HFFc6 (cell line): ENCODE measurements around the gene C1GALT1. TPM values are rescaled to one million over a fixed set of nuclear protein-coding genes. Genes with fewer than 3 reads are reported as not detected.

ENCODE experiments used
- DNase-seq: peaks from one replicate; pipeline ENCODE4 v3.0.0-alpha.2; 2018
- H3K27ac Mint-ChIP-seq: 2 replicates; pipeline ENCODE4 v1.8.0; 2020; ENCODE audit warnings: mild to moderate bottlenecking, mixed read lengths
- H3K27me3 Mint-ChIP-seq: 2 replicates; pipeline ENCODE4 v1.8.0; 2021; ENCODE audit warnings: mild to moderate bottlenecking, moderate library complexity, mixed read lengths; ENCODE audit not compliant: insufficient read depth
- H3K36me3 Mint-ChIP-seq: 2 replicates; pipeline ENCODE4 v1.8.0; 2021; ENCODE audit warnings: low read depth, mixed read lengths
- H3K4me1 Mint-ChIP-seq: 2 replicates; pipeline ENCODE4 v1.8.0; 2020; ENCODE audit warnings: low read depth, mixed read lengths
- H3K4me3 Mint-ChIP-seq: 2 replicates; pipeline ENCODE4 v1.8.0; 2020; ENCODE audit warnings: mild to moderate bottlenecking, moderate library complexity, mixed read lengths
- H3K9me3 Mint-ChIP-seq: 2 replicates; pipeline ENCODE4 v1.8.0; 2020; ENCODE audit warnings: mild to moderate bottlenecking, mixed read lengths
- CTCF ChIP-seq: fragments of 200-600 bp; sonication (generic); IDR thresholded peaks from 2 replicates; pipeline ENCODE4 v1.5.0; 2021; ENCODE audit warnings: antibody characterized with exemption, mild to moderate bottlenecking
- total RNA-seq, 6 experiments: library from RNA; stranded (reverse); fragmentation: NEBNext Ultra II Directional; extraction: Animal tissue kit (Norgen Biotek cat#: 25700); gene quantifications; 2 replicates in 1 of 6; 3 replicates in 5 of 6; pipeline ENCODE4 v1.2.3, GENCODE V29; 2021

C1GALT1 gene
- total RNA-seq, 6 experiments from 2014 or later: 32.3 to 47.4 (median 34.1) TPM

- no peak overlapping the region for H3K27ac Mint-ChIP-seq
- H3K4me3 Mint-ChIP-seq: no peak overlapping the region
- H3K4me1 Mint-ChIP-seq: no peaks in the 10 kb centered on the region
- peaks cover 3% of the 10 kb centered on the region; the same call in 1 of the 2 replicates for H3K36me3 Mint-ChIP-seq
- H3K27me3 Mint-ChIP-seq: no peaks in the 10 kb centered on the region; the same call in 1 of the 2 replicates
- no peaks in the 10 kb centered on the region for H3K9me3 Mint-ChIP-seq
- TF ChIP-seq CTCF: no peak
- DNase-seq: no peak
Measured at GRCh38 chr7:7257899-7258692, 75.8 kb downstream of the C1GALT1 start.

GRCh38 chr7:7261863-7262262 lies 79.5 kb downstream of the C1GALT1 start:
- no peak for TF ChIP-seq CTCF
- Mint-ChIP-seq H3K36me3 (peaks cover 3% of the 10 kb centered on the region; the same call in 1 of the 2 replicates), H3K9me3 (no peaks in the 10 kb centered on the region), H3K27ac (no peak overlapping the region), H3K4me3 (no peak overlapping the region), H3K27me3 (peaks cover 2% of the 10 kb centered on the region; the same call in 1 of the 2 replicates), H3K4me1 (no peaks in the 10 kb centered on the region)
- no peak for DNase-seq

GRCh38 chr7:7263297-7264230 lies 81.2 kb downstream of the C1GALT1 start:
- H3K4me1 Mint-ChIP-seq: no peaks in the 10 kb centered on the region
- no peak overlapping the region for H3K4me3 Mint-ChIP-seq
- H3K9me3 Mint-ChIP-seq: no peaks in the 10 kb centered on the region
- DNase-seq: no peak
- no peak for TF ChIP-seq CTCF
- H3K36me3 Mint-ChIP-seq: peaks cover 3% of the 10 kb centered on the region; the same call in 1 of the 2 replicates
- no peak overlapping the region for H3K27ac Mint-ChIP-seq
- H3K27me3 Mint-ChIP-seq: peaks cover 2% of the 10 kb centered on the region; the same call in 1 of the 2 replicates

- Mint-ChIP-seq H3K9me3 (no peaks in the 10 kb centered on the region), H3K36me3 (peaks cover 2% of the 10 kb centered on the region; the same call in 1 of the 2 replicates), H3K27me3 (peaks cover 2% of the 10 kb centered on the region; the same call in 1 of the 2 replicates), H3K27ac (no peak overlapping the region), H3K4me1 (no peaks in the 10 kb centered on the region), H3K4me3 (no peak overlapping the region)
- no peak for DNase-seq
- TF ChIP-seq CTCF: no peak
Measured at GRCh38 chr7:7264306-7265040, 82.1 kb downstream of the C1GALT1 start.
